Measurements from ENCODE around the gene STPG3. TPM values are rescaled to one million over a fixed set of nuclear protein-coding genes. Genes with fewer than 3 reads are reported as not detected.

STPG3 gene
- total and polyA plus RNA-seq, 2 experiments from 2014 or later = not detected

DNA sequence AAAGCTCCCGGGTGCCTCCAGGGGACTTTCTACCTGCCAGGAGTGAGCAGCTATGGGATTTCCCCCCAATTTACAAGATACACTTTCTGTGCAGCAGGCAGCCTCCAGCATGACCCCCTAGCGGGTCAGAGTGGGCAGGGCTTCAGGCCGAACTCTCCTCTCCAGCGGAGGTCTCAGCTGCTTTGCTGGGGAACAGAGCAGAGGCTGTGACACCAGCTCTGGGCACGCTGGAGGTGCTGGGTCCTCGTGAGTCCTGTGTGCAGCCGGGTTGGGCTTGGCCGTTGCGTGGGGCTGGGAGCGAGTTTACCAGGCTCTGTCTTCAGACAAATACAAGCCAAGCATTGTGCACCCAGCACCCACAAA, 48.1 kb downstream of the STPG3 start:
- ATAC-seq (peak; percentile 15), DNase-seq (ENCODE audit: low spot score) (peak; percentile 60)
- H3K36me3 Mint-ChIP-seq (ENCODE audit: low read depth) = peaks cover 4% of the 10 kb centered on the region; the same call in 2 of the 3 replicates
- Histone ChIP-seq H3K27ac (ENCODE audit: low read depth) (peak overlapping the region; percentile 84; the same call in 1 of the 2 replicates), H3K4me3 (peak overlapping the region; percentile 94), H3K4me2 (peak overlapping the region; percentile 96), H3K4me1 (ENCODE audit: insufficient read depth) (peaks cover 40% of the 10 kb centered on the region), H2AFZ (no peak overlapping the region), H3F3A (replicated peaks; ENCODE audit: low read depth) (peaks cover 32% of the 10 kb centered on the region), H4K20me1 (replicated peaks; ENCODE audit: insufficient read depth) (peaks cover 11% of the 10 kb centered on the region), H3K27me3 (ENCODE audit: insufficient read depth) (peaks cover 41% of the 10 kb centered on the region), H3K79me2 (replicated peaks; ENCODE audit: insufficient read depth) (peaks cover 3% of the 10 kb centered on the region; the same call in 1 of the 2 replicates), H3K36me3 (ENCODE audit: insufficient read depth) (no peaks in the 10 kb centered on the region), H3K9me2 (ENCODE audit: insufficient read depth) (no peaks in the 10 kb centered on the region)
- TF ChIP-seq JUNB (IDR thresholded peaks at IDR 0.05; ENCODE audit: unreplicated experiment) (no peak), CREB1 (CRISPR knock-in tag; IDR thresholded peaks at IDR 0.05; ENCODE audit: low read depth) (no peak), STAT1 (IDR thresholded peaks at IDR 0.05; ENCODE audit: unreplicated experiment) (no peak), EZH2phosphoT487 (IDR thresholded peaks at IDR 0.05; ENCODE audit: unreplicated experiment) (no peak), CTCF (conservative IDR thresholded peaks at IDR 0.05; ENCODE audit: low read depth in 2 of 2) (no peak), NANOG (IDR thresholded peaks at IDR 0.05; ENCODE audit: borderline replicate concordance) (no peak)
- TF ChIP-seq, protein P1, sequence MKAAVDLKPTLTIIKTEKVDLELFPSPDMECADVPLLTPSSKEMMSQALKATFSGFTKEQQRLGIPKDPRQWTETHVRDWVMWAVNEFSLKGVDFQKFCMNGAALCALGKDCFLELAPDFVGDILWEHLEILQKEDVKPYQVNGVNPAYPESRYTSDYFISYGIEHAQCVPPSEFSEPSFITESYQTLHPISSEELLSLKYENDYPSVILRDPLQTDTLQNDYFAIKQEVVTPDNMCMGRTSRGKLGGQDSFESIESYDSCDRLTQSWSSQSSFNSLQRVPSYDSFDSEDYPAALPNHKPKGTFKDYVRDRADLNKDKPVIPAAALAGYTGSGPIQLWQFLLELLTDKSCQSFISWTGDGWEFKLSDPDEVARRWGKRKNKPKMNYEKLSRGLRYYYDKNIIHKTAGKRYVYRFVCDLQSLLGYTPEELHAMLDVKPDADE (IDR thresholded peaks at IDR 0.05) = no peak
- H3K27me3 Mint-ChIP-seq (ENCODE audit: insufficient read depth, low read depth, poor library complexity) = peaks cover 41% of the 10 kb centered on the region
- H3K4me3 Mint-ChIP-seq = peak overlapping the region; percentile 69
- peaks cover 41% of the 10 kb centered on the region for H3K4me1 Mint-ChIP-seq
- no peak overlapping the region for H3K27ac Mint-ChIP-seq
- H3K9me3 Mint-ChIP-seq = peaks cover 4% of the 10 kb centered on the region

- Histone ChIP-seq H3K4me2 (peak overlapping the region; percentile 96), H3K9me2 (ENCODE audit: insufficient read depth) (no peaks in the 10 kb centered on the region), H3K27me3 (ENCODE audit: insufficient read depth) (peaks cover 34% of the 10 kb centered on the region), H3K27ac (ENCODE audit: low read depth) (peak overlapping the region; percentile 30), H2AFZ (no peak overlapping the region), H3K79me2 (replicated peaks; ENCODE audit: insufficient read depth) (peaks cover 3% of the 10 kb centered on the region; the same call in 1 of the 2 replicates), H3F3A (replicated peaks; ENCODE audit: low read depth) (peaks cover 26% of the 10 kb centered on the region), H3K4me1 (ENCODE audit: insufficient read depth) (peaks cover 46% of the 10 kb centered on the region), H3K4me3 (peak overlapping the region; percentile 94), H4K20me1 (replicated peaks; ENCODE audit: insufficient read depth) (peaks cover 11% of the 10 kb centered on the region), H3K36me3 (ENCODE audit: insufficient read depth) (no peaks in the 10 kb centered on the region)
- Mint-ChIP-seq H3K9me3 (no peaks in the 10 kb centered on the region; the same call in 2 of the 3 replicates), H3K27me3 (ENCODE audit: insufficient read depth, low read depth, poor library complexity) (peaks cover 36% of the 10 kb centered on the region), H3K4me1 (peaks cover 43% of the 10 kb centered on the region), H3K36me3 (ENCODE audit: low read depth) (peaks cover 4% of the 10 kb centered on the region; the same call in 2 of the 3 replicates), H3K27ac (peak overlapping the region; percentile 97), H3K4me3 (peak overlapping the region; percentile 97)
- DNase-seq (ENCODE audit: low spot score) (peak; percentile 80), ATAC-seq (peak; percentile 0; the same call in 2 of the 3 replicates)
- TF ChIP-seq EZH2phosphoT487 (IDR thresholded peaks at IDR 0.05; ENCODE audit: unreplicated experiment) = no peak
- TF ChIP-seq CREB1 (CRISPR knock-in tag; IDR thresholded peaks at IDR 0.05; ENCODE audit: low read depth) = peak; percentile 61
- no peak for TF ChIP-seq POLR2AphosphoS5 (IDR thresholded peaks at IDR 0.05; ENCODE audit: low read depth)
- TF ChIP-seq REST (IDR thresholded peaks at IDR 0.05; ENCODE audit: unreplicated experiment) = no peak
- no peak for TF ChIP-seq JUNB (IDR thresholded peaks at IDR 0.05; ENCODE audit: unreplicated experiment)
- TF ChIP-seq NANOG (IDR thresholded peaks at IDR 0.05; ENCODE audit: borderline replicate concordance) = no peak
- TF ChIP-seq, protein P1 (IDR thresholded peaks at IDR 0.05) = no peak
- peak; percentile 87 for TF ChIP-seq ZNF114 (CRISPR knock-in tag; IDR thresholded peaks at IDR 0.05)
- TF ChIP-seq EZH2 (IDR thresholded peaks at IDR 0.05; ENCODE audit: low read depth, unreplicated experiment) = no peak
- no peak for TF ChIP-seq STAT1 (IDR thresholded peaks at IDR 0.05; ENCODE audit: unreplicated experiment)
- no peak for TF ChIP-seq CTCF (conservative IDR thresholded peaks at IDR 0.05; ENCODE audit: low read depth in 2 of 2)
- TF ChIP-seq ZNF331 (CRISPR knock-in tag; IDR thresholded peaks at IDR 0.05; ENCODE audit: low read depth) = no peak
Observed at GRCh38 chr9:137299938-137300337, 48.9 kb downstream of the STPG3 start.

Measured in GM23338 (cell line).